C4-2B (cell line): ENCODE data around the gene C3orf52.

Experiments
- H3K27ac ChIP-seq: fragments of 450-650 bp; 2 replicates; pipeline ENCODE4 v1.5.1; 2017
- ZFX ChIP-seq: fragments of 450-650 bp; IDR thresholded peaks from 2 replicates; pipeline ENCODE4 v1.6.1; 2017
- TF ChIP-seq, protein P1 (sequence below): fragments of 450-650 bp; conservative IDR thresholded peaks from 2 replicates; pipeline ENCODE4 v1.5.1; 2017; ENCODE audit warnings: mild to moderate bottlenecking

C3orf52 gene

DNA sequence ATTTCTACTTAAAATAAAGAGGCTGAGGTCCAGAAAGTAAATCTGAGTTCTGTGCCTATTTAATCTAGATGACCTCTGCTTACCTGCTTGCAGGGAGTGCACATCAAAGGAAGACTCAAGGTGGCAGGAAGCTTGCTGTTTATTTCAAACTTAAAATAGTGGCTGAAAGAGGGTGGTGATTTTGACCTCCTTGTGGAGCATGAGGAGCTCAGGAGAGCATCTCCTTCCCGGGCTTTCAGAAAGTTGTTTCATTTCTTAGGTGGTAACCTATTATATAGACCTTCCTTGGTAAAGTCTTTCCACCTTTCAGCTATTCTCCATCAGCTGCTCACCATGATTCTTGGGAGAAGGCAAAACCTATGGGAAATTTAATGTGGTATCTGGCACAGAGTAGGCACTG lies 46.4 kb downstream of the C3orf52 start:
- H3K27ac ChIP-seq: no peak overlapping the region
- TF ChIP-seq, protein P1, sequence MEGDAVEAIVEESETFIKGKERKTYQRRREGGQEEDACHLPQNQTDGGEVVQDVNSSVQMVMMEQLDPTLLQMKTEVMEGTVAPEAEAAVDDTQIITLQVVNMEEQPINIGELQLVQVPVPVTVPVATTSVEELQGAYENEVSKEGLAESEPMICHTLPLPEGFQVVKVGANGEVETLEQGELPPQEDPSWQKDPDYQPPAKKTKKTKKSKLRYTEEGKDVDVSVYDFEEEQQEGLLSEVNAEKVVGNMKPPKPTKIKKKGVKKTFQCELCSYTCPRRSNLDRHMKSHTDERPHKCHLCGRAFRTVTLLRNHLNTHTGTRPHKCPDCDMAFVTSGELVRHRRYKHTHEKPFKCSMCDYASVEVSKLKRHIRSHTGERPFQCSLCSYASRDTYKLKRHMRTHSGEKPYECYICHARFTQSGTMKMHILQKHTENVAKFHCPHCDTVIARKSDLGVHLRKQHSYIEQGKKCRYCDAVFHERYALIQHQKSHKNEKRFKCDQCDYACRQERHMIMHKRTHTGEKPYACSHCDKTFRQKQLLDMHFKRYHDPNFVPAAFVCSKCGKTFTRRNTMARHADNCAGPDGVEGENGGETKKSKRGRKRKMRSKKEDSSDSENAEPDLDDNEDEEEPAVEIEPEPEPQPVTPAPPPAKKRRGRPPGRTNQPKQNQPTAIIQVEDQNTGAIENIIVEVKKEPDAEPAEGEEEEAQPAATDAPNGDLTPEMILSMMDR: no peak
- TF ChIP-seq ZFX: no peak

DNA sequence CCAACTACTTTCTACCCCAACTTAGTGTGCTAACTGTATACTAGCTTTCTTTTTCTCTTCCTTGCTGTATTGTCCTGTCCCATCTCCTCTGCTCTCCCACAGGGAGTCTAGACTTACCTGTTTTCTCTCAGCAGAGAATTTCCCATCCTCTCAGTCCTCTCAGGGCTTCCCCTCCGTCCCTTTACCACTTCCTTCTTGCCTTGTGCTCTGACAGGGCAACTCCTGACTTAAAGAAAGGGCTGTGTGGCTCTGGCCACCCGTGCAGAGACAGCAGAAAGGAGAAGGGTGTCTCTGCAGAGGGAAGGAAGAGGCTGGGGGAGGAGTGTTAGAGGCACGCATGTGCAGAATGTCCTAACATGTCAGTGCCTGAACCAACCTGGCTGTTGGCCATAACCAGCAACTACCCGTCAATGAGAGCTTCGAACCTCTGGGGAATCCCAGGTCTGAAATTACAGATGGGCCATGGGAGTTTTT lies 46.8 kb downstream of the C3orf52 start, which contains the start of gene GCSAM:
Gene GCSAM, minus strand, starts transcription at position 274 of the 474 bp plus-strand sequence. Its CDS starts 128 bp downstream, at position 146.
- peak within 1 kb of the TSS; percentile 74 for H3K27ac ChIP-seq
- TF ChIP-seq ZFX: no peak
- TF ChIP-seq, protein P1: no peak

DNA sequence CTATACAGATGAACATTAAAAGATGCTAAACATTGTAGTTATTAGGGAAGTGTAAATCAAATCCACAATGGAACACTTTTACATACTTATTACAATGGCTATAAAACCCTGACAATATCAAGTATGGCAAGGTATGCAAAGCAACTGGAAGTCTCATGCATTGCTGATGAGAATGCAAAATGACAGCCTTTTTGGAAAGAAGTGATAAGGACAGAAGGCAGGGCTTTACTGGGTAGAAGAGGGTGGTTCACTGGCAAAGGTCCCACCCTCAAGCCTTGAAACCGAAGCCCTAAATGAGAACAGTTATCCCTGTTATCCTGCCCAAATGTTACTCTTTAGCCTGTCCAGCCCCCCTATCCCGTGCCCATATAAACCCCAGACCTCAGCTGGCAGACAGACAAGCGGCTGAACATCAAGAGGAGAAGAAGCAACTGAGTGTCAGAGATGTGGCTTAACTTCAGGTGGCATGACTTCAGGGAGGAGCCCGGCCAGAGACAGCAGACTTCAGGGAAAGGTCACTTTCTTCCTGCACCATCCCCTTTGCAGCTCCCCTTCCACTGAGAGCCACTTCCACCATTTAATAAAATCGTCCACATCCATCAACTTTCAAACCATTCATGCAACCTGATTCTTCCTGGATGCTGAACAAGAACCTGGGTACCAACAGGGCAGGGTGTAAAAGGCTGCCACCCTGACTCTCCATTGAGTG lies 47.6 kb downstream of the C3orf52 start:
- no peak for TF ChIP-seq ZFX
- TF ChIP-seq, protein P1: no peak
- H3K27ac ChIP-seq: peak overlapping the region; percentile 74

DNA sequence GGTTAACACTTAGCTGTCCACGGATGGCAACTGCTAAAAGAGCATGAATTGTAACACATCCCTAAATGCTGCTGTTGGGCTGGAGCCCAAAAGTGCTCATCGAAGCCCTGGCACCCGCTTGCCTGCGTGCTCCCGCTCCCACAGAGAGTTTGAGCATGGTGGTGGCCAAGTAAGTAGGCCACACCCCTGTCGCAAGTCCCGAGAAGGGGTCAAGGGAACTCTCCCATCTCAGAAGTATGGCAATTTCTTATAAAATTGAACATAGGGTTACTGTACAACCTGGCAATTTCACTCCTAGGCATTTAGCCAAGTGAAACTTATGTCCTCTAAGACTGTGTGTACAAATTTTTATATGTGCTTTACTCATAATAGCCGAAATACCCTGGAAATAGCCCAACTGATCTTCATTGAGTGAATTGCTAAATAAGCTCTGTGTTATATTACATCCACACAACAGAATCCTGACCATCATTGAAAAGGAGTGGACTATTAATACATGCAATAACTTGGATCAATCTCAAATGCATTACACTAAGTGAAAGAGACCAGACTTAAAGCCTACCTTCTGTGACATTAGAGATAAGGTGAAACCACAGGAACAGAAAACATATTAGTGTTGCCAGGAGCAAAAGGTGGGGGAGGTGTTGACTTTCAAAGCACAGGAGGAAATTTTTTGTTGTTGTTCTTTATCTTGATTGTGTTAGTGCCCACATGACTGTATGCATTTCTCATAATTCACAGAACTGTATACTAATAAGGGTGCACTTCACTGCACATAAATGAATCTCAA lies 48.3 kb downstream of the C3orf52 start:
- TF ChIP-seq ZFX: no peak
- TF ChIP-seq, protein P1: no peak
- peak overlapping the region; percentile 74 for H3K27ac ChIP-seq

DNA sequence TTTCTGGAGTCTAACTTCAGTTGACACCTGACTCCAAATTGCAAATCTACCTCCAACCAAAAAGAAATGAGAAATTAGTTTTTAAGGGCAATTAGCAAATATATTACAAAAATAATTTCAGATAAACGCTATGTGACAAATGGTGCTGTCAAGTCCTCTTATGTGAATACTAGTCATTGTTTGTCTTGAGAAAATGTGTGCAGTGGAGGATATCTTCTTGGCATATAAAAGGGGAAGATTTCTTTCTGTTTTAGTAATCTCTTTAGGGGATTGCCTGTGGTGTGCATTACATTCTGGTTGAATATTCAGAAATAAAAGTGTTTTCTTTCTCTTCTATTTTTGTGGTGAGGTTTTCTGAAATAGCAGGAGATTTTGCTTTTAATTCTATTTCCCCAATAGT lies 49.9 kb downstream of the C3orf52 start:
- no peak overlapping the region for H3K27ac ChIP-seq
- no peak for TF ChIP-seq ZFX
- TF ChIP-seq, protein P1: no peak

DNA sequence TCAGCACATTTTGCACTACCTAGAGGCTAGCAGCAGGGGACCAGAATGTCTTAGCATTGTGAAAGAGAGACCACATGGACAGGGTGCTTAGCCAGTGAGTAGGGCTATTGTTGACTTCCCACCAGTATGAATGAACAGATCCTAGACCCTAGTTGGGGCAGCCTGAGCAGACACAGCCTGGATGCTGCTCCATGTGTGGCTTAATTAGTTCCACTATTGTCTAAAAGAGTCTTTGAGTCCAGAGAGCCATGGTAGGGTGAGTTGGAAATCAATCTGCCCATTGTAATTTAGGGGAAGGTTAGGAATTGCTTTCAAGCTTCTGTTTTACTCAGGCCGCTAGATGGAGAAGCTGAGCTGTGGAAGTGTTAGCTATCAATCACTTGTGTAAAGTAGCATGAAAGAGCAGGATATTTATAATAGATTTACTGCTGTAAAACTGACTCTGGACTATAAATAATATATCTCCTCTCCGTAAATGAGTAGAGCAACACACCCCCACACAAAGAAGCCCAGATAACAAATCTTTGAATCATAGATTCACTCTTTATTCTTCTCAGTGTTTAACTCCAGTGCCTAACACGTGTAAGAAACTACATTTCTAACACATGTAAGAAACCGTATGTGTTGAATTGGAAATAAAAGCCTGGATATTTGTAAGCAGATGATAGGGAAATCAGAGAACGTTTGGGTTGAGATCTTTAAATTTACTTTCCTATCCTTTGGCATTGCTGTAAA lies 50.9 kb downstream of the C3orf52 start:
- TF ChIP-seq, protein P1: peak; percentile 81
- no peak for TF ChIP-seq ZFX
- no peak overlapping the region for H3K27ac ChIP-seq
